Peyer's patch (tissue), 4 donors: ENCODE results near the gene TACSTD2. TPM values are rescaled to one million over a fixed set of nuclear protein-coding genes. Genes with fewer than 3 reads are reported as not detected.

Source experiments
- DNase-seq, 3 donors: peaks; one replicate each; pipeline ENCODE4 v3.0.0-alpha.2; 2017 to 2019
- H3K27ac ChIP-seq, 4 donors: fragments of 200-600 bp; sonication (generic); one replicate each; pipeline ENCODE4 v1.5.1; 2016 to 2019
- H3K27me3 ChIP-seq, 2 donors: fragments of 200-600 bp; sonication (generic); one replicate each; pipeline ENCODE4 v1.5.1; 2019
- H3K36me3 ChIP-seq, 3 donors: fragments of 200-600 bp; sonication (generic); one replicate each; pipeline ENCODE4 v1.5.1; 2016 to 2019
- H3K4me1 ChIP-seq, 4 donors: fragments of 200-600 bp; sonication (generic); one replicate each; pipeline ENCODE4 v1.5.1; 2016 to 2019
- H3K4me3 ChIP-seq, 4 donors: fragments of 200-600 bp; sonication (generic); 1 replicate in 3 of 4; 2 replicates in 1 of 4; pipeline ENCODE4 v1.5.1; 2016 to 2019; ENCODE audit warnings: mild to moderate bottlenecking in 1 of 4
- H3K9me3 ChIP-seq, 4 donors: fragments of 200-600 bp; sonication (generic); one replicate each; pipeline ENCODE4 v1.5.1; 2016 to 2019; ENCODE audit warnings: mild to moderate bottlenecking in 1 of 4
- POLR2A ChIP-seq, 2 donors: fragments of 450-650 bp; IDR thresholded peaks; one replicate each; pipeline ENCODE4 v1.5.1; 2017; ENCODE audit warnings: antibody characterized with exemption in 2 of 2, mild to moderate bottlenecking in 2 of 2, moderate library complexity in 2 of 2
- total RNA-seq, 4 donors: library from RNA; depleted of rRNA; stranded (reverse); fragments of >200 nt; gene quantifications; one replicate each; pipeline ENCODE4 v1.1.0, GENCODE V29; 2016
- TF ChIP-seq, protein P1 (sequence below), 6 experiments: fragments of 450-650 bp in 4 of 6; fragments of 200-600 bp in 2 of 6; sonication (generic) in 1 of 6; IDR thresholded peaks; one replicate each; pipeline ENCODE4 v1.5.1; 2017 to 2019; ENCODE audit warnings: antibody characterized with exemption in 6 of 6, mild to moderate bottlenecking in 3 of 6, moderate library complexity in 1 of 6

TACSTD2 gene
- total RNA-seq, 4 donors from 2014 or later = 0.47 to 0.70 TPM; not detected in 2

DNA sequence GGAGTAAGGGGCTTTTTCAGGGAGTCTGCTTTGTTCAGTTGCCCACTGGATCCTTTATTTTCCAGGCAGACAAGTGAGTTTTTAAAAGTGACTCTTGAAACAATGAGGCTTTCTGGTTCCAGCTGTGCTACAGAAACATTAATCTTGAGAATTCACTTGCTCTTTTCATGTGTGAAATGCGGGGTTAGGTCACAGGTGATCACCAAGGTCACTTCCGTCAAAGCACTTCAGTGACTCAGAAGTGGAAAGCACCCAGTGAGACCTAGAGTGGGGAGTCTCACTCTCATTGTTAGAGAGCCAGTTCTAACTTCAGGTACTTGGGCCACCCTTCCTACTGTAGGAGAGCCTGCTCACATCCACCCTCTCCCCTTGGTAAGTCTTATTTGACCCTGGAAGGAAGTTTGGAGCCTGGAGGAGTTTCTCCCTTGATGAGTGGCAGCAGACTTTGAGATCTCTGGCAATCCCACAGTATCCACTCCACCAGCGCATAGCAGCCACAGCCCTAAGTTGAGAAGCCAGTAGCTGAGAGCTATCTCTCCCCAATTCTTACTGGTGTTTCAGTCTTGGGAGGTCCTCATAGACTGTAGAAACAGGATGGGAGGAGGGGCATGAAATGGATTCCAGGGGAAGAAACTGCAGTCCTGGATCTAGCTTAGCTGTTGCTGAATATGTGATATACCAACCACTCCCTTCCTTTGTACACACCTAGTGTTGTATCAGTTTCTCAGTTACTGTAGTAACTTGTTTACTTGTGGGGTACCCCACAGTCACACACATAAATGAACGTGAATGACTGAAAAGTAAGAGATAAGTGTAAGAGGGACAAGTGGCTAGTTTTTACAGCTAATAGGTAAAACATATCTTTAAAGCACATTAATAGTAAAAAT lies 3.1 kb downstream of the TACSTD2 start:
- TF ChIP-seq POLR2A (IDR thresholded peaks at IDR 0.05) = no peak
- TF ChIP-seq, protein P1, sequence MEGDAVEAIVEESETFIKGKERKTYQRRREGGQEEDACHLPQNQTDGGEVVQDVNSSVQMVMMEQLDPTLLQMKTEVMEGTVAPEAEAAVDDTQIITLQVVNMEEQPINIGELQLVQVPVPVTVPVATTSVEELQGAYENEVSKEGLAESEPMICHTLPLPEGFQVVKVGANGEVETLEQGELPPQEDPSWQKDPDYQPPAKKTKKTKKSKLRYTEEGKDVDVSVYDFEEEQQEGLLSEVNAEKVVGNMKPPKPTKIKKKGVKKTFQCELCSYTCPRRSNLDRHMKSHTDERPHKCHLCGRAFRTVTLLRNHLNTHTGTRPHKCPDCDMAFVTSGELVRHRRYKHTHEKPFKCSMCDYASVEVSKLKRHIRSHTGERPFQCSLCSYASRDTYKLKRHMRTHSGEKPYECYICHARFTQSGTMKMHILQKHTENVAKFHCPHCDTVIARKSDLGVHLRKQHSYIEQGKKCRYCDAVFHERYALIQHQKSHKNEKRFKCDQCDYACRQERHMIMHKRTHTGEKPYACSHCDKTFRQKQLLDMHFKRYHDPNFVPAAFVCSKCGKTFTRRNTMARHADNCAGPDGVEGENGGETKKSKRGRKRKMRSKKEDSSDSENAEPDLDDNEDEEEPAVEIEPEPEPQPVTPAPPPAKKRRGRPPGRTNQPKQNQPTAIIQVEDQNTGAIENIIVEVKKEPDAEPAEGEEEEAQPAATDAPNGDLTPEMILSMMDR (IDR thresholded peaks at IDR 0.05) = no peak
- Histone ChIP-seq H3K4me3 (no peak overlapping the region), H3K27me3 (peaks cover 0 to 22% of the 10 kb centered on the region in 2 donors), H3K36me3 (no peaks in the 10 kb centered on the region), H3K27ac (no peak overlapping the region), H3K4me1 (peaks cover 0 to 15% (median 5%) of the 10 kb centered on the region in 4 donors), H3K9me3 (no peaks in the 10 kb centered on the region)
- no peak for DNase-seq

DNA sequence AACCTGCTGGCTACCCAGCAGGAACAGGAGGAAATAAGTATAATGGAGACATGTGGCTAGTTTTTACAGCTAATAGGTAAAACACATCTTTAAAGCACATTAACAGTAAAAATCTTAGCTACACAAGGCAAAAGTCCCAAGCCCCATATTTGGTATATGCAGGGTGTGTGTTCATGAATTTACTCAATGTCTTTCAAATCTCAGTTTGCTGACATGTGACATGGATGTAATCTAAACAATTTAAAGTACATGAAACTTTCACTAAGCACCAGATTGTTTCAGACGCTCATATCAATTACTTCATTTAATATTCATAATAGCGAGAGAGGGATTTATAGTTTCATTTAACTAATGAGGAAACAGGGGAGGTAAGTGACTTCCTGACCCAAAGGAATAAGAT lies 3.9 kb downstream of the TACSTD2 start:
- Histone ChIP-seq H3K9me3 (no peaks in the 10 kb centered on the region), H3K36me3 (no peaks in the 10 kb centered on the region), H3K4me1 (peaks cover 0 to 15% (median 5%) of the 10 kb centered on the region in 4 donors), H3K4me3 (no peak overlapping the region), H3K27ac (no peak overlapping the region), H3K27me3 (peaks cover 0 to 22% of the 10 kb centered on the region in 2 donors)
- TF ChIP-seq, protein P1 (IDR thresholded peaks at IDR 0.05) = no peak
- DNase-seq = no peak

DNA sequence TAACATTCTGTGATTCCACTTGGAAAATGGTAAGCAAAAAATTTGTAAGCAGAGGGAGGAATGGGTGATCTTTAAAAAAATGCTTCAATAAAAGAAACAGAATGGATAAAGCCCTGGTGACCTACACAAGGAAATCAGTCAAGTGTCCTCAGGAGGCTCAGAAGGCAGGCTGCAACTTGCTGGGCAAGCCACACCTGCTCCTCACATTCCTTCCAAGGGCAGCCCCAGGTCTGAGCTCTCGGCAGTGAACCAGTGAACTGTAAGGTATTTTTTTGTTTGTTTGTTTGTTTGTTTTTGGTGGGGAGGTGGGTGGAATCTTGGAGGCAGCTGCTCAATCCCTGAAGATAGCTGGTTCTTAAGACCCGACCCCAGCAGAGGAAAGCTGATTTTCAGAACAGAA lies 4.4 kb downstream of the TACSTD2 start:
- TF ChIP-seq POLR2A (IDR thresholded peaks at IDR 0.05) = no peak
- TF ChIP-seq, protein P1 (IDR thresholded peaks at IDR 0.05) = no peak
- DNase-seq = no peak
- H3K4me3 ChIP-seq = no peak overlapping the region
- no peaks in the 10 kb centered on the region for H3K9me3 ChIP-seq
- peaks cover 0 to 21% of the 10 kb centered on the region in 2 donors for H3K27me3 ChIP-seq
- peaks cover 0 to 15% (median 5%) of the 10 kb centered on the region in 4 donors for H3K4me1 ChIP-seq
- H3K36me3 ChIP-seq = no peaks in the 10 kb centered on the region
- H3K27ac ChIP-seq = no peak overlapping the region

DNA sequence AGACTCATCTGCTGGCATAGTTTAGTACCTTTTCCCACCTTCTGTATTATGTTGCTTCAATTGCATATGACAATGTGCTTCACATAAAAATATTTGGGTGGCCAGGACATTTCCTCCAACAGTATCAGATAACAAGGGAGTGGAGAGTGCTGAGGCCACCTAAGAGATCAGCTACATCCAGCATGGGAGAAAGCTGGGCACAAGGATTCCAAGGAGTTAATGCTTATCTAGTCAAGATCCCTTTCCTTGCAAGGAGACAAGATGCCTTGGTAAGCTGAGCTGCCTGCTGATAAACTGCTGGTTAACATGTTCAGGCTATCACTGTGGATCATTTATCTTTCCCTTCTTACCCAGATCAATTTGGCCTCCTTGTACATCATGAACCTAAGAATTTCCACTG lies 5.4 kb downstream of the TACSTD2 start:
- H3K9me3 ChIP-seq = no peaks in the 10 kb centered on the region
- TF ChIP-seq POLR2A (IDR thresholded peaks at IDR 0.05) = no peak
- TF ChIP-seq, protein P1 (IDR thresholded peaks at IDR 0.05) = no peak
- no peak overlapping the region for H3K27ac ChIP-seq
- DNase-seq = no peak
- H3K27me3 ChIP-seq = peaks cover 0 to 10% of the 10 kb centered on the region in 2 donors
- no peak overlapping the region for H3K4me3 ChIP-seq
- no peaks in the 10 kb centered on the region for H3K36me3 ChIP-seq
- H3K4me1 ChIP-seq = peaks cover 0 to 7% (median 1%) of the 10 kb centered on the region in 4 donors

DNA sequence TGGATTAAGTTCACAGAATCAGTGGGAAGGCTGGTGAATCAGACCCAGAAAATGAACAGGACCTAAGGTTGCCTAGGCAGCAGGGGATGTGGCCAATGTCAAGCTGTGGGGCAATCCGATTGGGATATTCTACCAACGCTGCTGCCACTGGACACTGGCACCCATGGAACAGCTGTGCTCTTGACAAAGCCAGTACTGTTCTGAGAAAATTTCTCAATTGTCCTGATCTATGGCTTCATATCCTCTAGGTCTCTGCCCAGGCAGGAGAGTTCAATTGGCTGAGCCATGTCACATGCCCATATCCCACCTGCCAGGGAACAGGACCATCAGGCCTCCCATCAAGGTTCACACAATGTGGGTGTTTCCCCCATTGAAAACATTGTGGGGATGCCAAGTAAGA lies 6.2 kb downstream of the TACSTD2 start:
- TF ChIP-seq POLR2A (IDR thresholded peaks at IDR 0.05) = no peak
- TF ChIP-seq, protein P1 (IDR thresholded peaks at IDR 0.05) = no peak
- no peak for DNase-seq
- Histone ChIP-seq H3K27ac (no peak overlapping the region), H3K4me1 (no peaks in the 10 kb centered on the region), H3K4me3 (no peak overlapping the region), H3K36me3 (no peaks in the 10 kb centered on the region), H3K9me3 (no peaks in the 10 kb centered on the region), H3K27me3 (peaks cover 0 to 2% of the 10 kb centered on the region in 2 donors)
